Cardiac fibroblast (primary cell): Measurements from ENCODE around the gene OR1F1.
"Not testable (repeated sequence)": the region's sequence is repeated elsewhere in the genome, so short reads cannot be mapped to it uniquely, and the experiment has no call there.

ENCODE experiments used
- DNase-seq, 2 donors: peaks; one replicate each; pipeline versions ENCODE4 v3.0.0 to v3.0.0-alpha.2; 2010; ENCODE audit warnings: low read depth in 2 of 2
- H3K4me3 ChIP-seq, 2 donors: replicated peaks in 1 of 2; 1 replicate in 1 of 2; 2 replicates in 1 of 2; pipeline ENCODE4 v1.5.1; 2011; ENCODE audit warnings: low read depth in 2 of 2, low read length in 2 of 2, mild to moderate bottlenecking in 2 of 2, moderate library complexity in 1 of 2
- CTCF ChIP-seq: IDR thresholded peaks from one replicate; pipeline ENCODE4 v1.5.1; 2011; ENCODE audit warnings: low read depth, mild to moderate bottlenecking, low read length, inconsistent platforms

Gene OR1F1

DNA sequence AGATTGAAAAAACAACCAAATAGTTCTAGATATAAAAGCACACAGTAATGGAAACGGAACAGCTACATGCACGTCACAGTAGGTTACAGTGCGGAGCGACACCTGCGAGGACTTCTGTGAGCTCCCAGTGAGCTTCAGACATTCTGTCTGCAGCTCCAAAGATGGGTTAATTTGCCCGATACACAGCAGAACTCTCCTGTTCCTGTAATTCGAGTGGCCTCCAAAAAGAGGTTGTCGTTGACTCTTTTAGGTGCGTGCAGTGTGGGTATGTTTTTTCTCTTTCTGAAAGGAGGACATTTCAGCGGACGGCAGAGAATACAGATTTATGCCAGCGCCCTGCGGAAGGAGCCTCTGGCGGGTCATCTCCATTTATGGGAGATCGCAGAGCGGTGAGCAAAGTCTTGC, 2.9 kb downstream of the OR1F1 start:
- DNase-seq = no peak
- no peak for TF ChIP-seq CTCF
- peak overlapping the region in 1 of 2 donors; percentile 45 for H3K4me3 ChIP-seq

GRCh38 chr16:3192476-3193019, 4.5 kb downstream of the OR1F1 start:
- H3K4me3 ChIP-seq = no peak overlapping the region
- DNase-seq = no peak
- TF ChIP-seq CTCF = no peak

- peak in 1 of 2 donors; percentile 50 for DNase-seq
These were observed 5.5 kb downstream of the OR1F1 start for GRCh38 chr16:3193221-3194212.

DNA sequence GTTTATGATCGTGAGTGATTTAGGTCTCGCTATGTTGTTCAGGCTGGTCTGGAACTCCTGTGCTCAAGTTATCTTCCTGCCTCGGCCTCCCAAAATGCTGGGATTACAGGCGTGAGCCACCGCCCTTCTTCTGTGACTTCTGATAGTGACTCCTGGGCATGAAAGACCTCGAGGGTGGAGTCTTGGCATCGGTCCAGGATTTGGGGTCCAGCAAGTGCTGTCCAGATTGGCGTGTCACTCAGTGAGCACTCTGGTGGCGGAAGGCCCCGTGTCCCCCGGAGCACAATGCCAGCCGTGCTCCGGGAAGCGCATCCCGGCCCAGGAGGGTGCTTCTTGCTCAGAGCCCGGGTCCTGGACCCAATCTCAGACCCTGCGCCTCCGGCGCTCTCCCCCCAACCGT, 6.8 kb downstream of the OR1F1 start:
- no peak overlapping the region for H3K4me3 ChIP-seq
- no peak for DNase-seq
- no peak for TF ChIP-seq CTCF

More at GRCh38 chr16:3193221-3194212, 5.5 kb downstream of the OR1F1 start:
- no peak overlapping the region for H3K4me3 ChIP-seq
- no peak for TF ChIP-seq CTCF

DNA sequence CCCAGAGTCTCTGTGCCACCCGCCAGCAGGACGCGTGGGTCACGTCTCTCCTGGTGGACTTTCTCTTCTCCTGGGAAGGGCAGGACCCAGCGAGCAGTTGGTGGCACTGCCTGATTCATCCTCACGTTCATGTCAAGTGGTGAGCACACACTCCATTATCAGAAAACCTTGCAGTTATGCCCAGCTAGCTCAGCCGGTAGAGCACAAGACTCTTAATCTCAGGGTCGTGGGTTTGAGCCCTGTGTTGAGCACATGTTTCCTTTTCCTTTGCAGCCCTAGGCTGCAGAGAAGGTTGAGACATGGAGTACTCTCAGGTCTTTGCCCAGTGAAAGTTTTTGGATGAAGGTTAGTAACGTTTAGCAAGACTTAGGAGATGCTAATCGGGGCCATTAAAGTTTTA, 8.0 kb downstream of the OR1F1 start:
- TF ChIP-seq CTCF = no peak
- H3K4me3 ChIP-seq = no peak overlapping the region
- DNase-seq = peak in 1 of 2 donors; percentile 39

GRCh38 chr16:3197694-3198333, 9.8 kb downstream of the OR1F1 start:
- DNase-seq, H3K4me3 ChIP-seq: not testable (repeated sequence)
